Psoas muscle (tissue), 8 donors: ENCODE measurements around the gene PLXNB3. TPM values are rescaled to one million over a fixed set of nuclear protein-coding genes. Genes with fewer than 3 reads are reported as not detected.

Source experiments
- ATAC-seq, 4 donors: fragments of 200-7000 bp; cut with Tn5 transposase; one replicate each; pipeline ENCODE4 v1.9.1; 2020; ENCODE audit warnings: moderate library complexity in 3 of 4, mild to moderate bottlenecking in 2 of 4
- DNase-seq, 2 donors: peaks; one replicate each; pipeline ENCODE4 v3.0.0-alpha.2; 2020
- H3K27ac ChIP-seq: fragments of 200-600 bp; one replicate; pipeline ENCODE4 v1.8.0; 2022
- H3K27me3 ChIP-seq, 3 donors: fragments of 200-600 bp in 1 of 3; one replicate each; pipeline versions ENCODE4 v1.6.1 to v1.8.0; 2013 to 2022; ENCODE audit warnings: low read length in 2 of 3, mild to moderate bottlenecking in 2 of 3, moderate library complexity in 1 of 3; ENCODE audit not compliant: insufficient read depth in 3 of 3
- H3K36me3 ChIP-seq, 2 donors: fragments of 200-600 bp in 1 of 2; one replicate each; pipeline versions ENCODE4 v1.6.1 to v1.8.0; 2013 to 2022; ENCODE audit warnings: low read depth in 1 of 2, mild to moderate bottlenecking in 1 of 2, moderate library complexity in 1 of 2; ENCODE audit not compliant: insufficient read depth in 1 of 2
- H3K4me1 ChIP-seq: fragments of 200-600 bp; one replicate; pipeline ENCODE4 v1.8.0; 2022
- H3K4me3 ChIP-seq: fragments of 200-600 bp; one replicate; pipeline ENCODE4 v1.8.0; 2022; ENCODE audit warnings: mild to moderate bottlenecking
- H3K9me3 ChIP-seq: fragments of 200-600 bp; one replicate; pipeline ENCODE4 v1.8.0; 2022
- WGBS, 3 donors: extraction: QIAGEN DNeasy Blood & Tissue Kit; methylation state at CpG; one replicate each; pipeline versions ENCODE4 v1.1.6 to v1.1.7; 2013; 5-methylcytosine and 5-hydroxymethylcytosine counted together
- intact Hi-C, 2 donors: fragments of 100-400 bp; cut with DNase I; formaldehyde crosslinking; loops; one replicate each; pipeline versions ENCODE4 v1.11.0 to v1.14.2; 2022
- polyA plus RNA-seq, 3 donors: library from polyadenylated mRNA; stranded (reverse); fragments of 200-250 nt; gene quantifications; one replicate each; pipeline ENCODE4 v1.2.3, GENCODE V29; 2013
- total RNA-seq, 4 donors: library from RNA; stranded (reverse); fragmentation: NEBNext Ultra II Directional in 2 of 4; extraction: Animal tissue kit (Norgen Biotek cat#: 25700) in 2 of 4; gene quantifications; one replicate each; pipeline versions ENCODE4 v1.2.1 to v1.2.4, GENCODE V29; 2021 to 2023
- TF ChIP-seq, protein P1 (sequence below): fragments of 200-600 bp; IDR thresholded peaks from one replicate; pipeline ENCODE4 v1.8.0; 2022; ENCODE audit warnings: antibody characterized with exemption
- donor health status: healthy with polysubstance abuse.
- donor health status: DM: no; HTN: no; CAD: no; lungs with moderate emphysema.
- donor health status: Bipolar disorder and iron deficiency.
- donor health status: healthy.
- donor health status: DM: yes; HTN: yes; CAD: no.
- donor health status: DM: no; HTN: no; CAD: no.
- donor health status: DM: no; HTN: no; CAD: no.
- donor health status: DM: yes; HTN: yes; CAD: no.

PLXNB3 gene
- total and polyA plus RNA-seq, 7 donors = 0.13 to 1.5 (median 0.35) TPM

DNA sequence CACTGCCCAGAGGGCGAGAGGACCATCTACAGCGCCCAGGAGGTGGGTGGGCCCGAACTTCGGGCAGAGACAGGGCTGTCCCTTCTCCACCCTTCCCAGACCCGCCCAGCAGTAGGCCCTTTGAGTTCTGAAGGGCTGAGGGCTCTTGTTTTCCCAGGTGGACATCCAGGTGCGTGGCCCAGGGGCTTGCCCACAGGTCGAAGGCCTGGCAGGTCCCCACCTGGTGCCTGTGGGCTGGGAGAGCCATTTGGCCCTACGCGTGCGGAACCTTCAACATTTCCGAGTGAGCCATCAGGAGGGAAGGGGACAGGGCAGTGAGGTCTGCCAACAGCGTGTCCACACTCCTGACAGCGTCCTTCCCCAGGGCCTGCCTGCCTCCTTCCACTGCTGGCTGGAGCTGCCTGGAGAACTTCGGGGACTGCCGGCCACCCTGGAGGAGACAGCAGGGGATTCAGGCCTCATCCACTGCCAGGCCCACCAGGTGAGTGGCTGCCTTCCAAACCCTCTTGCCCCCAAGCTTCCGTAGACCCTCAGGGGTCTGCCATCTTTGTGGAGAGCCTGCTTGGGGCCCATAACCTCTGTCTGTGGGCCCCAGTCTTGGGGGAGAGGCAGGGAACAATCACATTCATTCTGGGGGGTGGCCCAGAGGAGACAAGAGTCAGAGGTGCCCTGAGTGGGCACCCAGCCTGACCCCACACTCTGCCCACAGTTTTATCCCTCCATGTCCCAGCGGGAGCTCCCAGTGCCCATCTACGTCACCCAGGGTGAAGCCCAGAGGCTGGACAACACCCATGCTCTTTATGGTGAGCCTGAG, 6.8 kb downstream of the PLXNB3 start:
- DNase-seq (peak in 1 of 2 donors; percentile 33), ATAC-seq (no peak)
- no peak overlapping the region for H3K27ac ChIP-seq
- WGBS, 3 donors = 80 to 96% (median 93%) methylated on average over 7 to 18 of the region's 18 CpGs
- H3K27me3 ChIP-seq = no peaks in the 10 kb centered on the region
- TF ChIP-seq, protein P1, sequence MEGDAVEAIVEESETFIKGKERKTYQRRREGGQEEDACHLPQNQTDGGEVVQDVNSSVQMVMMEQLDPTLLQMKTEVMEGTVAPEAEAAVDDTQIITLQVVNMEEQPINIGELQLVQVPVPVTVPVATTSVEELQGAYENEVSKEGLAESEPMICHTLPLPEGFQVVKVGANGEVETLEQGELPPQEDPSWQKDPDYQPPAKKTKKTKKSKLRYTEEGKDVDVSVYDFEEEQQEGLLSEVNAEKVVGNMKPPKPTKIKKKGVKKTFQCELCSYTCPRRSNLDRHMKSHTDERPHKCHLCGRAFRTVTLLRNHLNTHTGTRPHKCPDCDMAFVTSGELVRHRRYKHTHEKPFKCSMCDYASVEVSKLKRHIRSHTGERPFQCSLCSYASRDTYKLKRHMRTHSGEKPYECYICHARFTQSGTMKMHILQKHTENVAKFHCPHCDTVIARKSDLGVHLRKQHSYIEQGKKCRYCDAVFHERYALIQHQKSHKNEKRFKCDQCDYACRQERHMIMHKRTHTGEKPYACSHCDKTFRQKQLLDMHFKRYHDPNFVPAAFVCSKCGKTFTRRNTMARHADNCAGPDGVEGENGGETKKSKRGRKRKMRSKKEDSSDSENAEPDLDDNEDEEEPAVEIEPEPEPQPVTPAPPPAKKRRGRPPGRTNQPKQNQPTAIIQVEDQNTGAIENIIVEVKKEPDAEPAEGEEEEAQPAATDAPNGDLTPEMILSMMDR = no peak
- intact Hi-C loops = no loop called here
- no peaks in the 10 kb centered on the region for H3K9me3 ChIP-seq
- no peaks in the 10 kb centered on the region for H3K36me3 ChIP-seq
- no peak overlapping the region for H3K4me3 ChIP-seq
- no peaks in the 10 kb centered on the region for H3K4me1 ChIP-seq

DNA sequence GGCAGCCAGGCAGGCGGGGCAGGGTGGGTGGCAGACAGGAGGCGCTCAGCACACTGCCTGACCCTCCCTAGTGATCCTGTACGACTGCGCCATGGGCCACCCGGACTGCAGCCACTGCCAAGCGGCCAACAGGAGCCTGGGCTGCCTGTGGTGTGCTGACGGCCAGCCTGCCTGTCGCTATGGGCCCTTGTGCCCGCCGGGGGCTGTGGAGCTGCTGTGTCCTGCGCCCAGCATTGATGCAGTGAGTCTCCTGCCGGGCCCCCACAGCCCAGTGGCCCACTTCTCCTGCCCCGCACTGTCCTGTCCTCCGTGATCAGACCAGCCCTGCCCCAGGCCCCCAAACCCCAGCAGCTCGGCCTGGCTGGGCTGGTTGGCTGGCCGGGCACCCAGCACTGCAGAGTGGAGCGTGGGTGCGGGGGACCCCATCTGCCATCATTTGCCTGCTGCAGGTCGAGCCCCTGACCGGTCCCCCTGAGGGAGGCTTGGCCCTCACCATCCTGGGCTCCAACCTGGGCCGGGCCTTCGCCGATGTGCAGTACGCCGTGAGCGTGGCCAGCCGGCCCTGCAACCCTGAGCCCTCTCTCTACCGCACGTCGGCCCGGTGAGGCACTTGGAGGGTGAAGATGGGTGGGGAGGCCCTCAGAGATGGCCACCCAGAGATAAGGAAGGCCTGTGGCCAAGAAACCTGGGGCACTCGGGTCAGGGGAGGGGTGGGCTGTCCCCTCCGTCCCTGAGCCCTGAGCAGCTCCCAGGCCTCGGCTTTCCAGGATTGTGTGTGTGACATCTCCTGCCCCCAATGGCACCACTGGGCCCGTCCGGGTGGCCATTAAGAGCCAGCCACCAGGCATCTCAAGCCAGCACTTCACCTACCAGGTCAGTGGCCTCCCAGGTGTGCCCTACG, 7.6 kb downstream of the PLXNB3 start:
- H3K27ac ChIP-seq = no peak overlapping the region
- intact Hi-C loops = no loop called here
- H3K36me3 ChIP-seq = no peaks in the 10 kb centered on the region
- no peaks in the 10 kb centered on the region for H3K27me3 ChIP-seq
- TF ChIP-seq, protein P1 = no peak
- no peaks in the 10 kb centered on the region for H3K9me3 ChIP-seq
- ATAC-seq (no peak), DNase-seq (peak in 1 of 2 donors; percentile 36)
- no peaks in the 10 kb centered on the region for H3K4me1 ChIP-seq
- WGBS, 3 donors = 84 to 91% (median 90%) methylated on average over 16 to 37 of the region's 37 CpGs
- no peak overlapping the region for H3K4me3 ChIP-seq

DNA sequence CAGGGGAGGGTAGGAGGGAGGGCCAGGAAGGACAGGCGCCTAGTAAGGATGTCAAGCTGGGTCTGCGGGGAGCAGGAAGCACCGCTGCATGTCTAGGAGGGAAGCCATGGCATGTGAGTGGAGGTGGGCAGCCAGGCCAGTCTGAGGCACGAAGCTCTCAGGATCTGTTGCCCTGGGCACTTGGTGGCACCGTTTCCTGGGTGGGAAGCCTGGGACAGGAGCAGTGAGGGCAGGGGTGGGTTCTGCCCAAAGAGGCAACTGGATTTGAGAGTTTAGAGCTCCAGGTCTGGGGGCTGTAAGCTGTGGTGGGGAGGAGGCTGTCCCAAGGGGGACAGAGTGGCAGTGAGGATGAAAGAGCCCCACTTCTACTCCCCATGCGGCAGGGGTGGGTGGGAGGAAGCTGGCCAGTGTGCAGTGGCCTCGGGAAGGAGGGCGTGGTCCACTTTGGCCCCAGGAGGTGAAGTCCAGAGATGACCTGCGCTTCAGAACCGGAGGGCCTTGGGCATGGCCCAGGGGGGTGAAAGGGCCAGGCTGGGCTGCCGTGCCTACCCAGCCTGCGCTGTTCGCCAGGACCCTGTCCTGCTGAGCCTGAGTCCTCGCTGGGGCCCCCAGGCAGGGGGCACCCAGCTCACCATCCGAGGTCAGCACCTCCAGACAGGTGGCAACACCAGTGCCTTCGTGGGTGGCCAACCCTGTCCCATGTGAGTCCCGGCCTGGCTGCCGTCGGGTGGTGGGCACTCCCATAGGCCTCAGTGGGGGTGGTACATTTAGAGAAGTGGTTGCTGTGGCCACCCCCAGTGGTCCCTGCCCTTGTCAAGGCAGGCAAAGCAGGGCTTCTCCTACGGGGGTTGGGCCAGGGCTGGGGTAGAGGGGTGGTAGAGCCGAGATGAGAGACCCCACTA, 8.5 kb downstream of the PLXNB3 start:
- TF ChIP-seq, protein P1 = no peak
- intact Hi-C loops = no loop called here
- H3K27ac ChIP-seq = no peak overlapping the region
- no peaks in the 10 kb centered on the region for H3K9me3 ChIP-seq
- WGBS, 3 donors = 81 to 90% (median 85%) methylated on average over 6 to 21 of the region's 21 CpGs
- no peaks in the 10 kb centered on the region for H3K36me3 ChIP-seq
- DNase-seq = peak in 1 of 2 donors; percentile 38
- H3K4me1 ChIP-seq = no peaks in the 10 kb centered on the region
- H3K27me3 ChIP-seq = no peaks in the 10 kb centered on the region
- ATAC-seq = no peak
- H3K4me3 ChIP-seq = no peak overlapping the region

DNA sequence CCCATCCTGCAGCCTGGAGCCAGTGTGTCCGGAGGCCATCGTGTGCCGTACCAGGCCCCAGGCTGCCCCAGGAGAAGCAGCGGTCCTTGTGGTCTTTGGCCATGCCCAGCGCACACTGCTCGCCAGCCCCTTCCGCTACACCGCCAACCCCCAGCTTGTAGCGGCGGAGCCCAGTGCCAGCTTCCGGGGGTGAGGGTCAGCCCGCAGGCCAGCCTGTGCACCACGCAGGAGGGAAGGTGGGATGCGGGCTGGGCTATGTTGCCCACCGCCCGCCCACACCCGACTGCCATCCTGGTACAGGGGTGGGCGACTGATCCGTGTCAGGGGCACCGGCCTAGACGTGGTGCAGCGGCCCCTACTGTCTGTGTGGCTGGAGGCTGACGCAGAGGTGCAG, 9.2 kb downstream of the PLXNB3 start:
- Histone ChIP-seq H3K27me3 (no peaks in the 10 kb centered on the region), H3K4me3 (no peak overlapping the region), H3K27ac (no peak overlapping the region), H3K4me1 (no peaks in the 10 kb centered on the region), H3K9me3 (no peaks in the 10 kb centered on the region), H3K36me3 (no peaks in the 10 kb centered on the region)
- DNase-seq (peak in 1 of 2 donors; percentile 40), ATAC-seq (no peak)
- TF ChIP-seq, protein P1 = no peak
- WGBS, 3 donors = 93 to 96% (median 94%) methylated on average over 11 to 23 of the region's 23 CpGs
- intact Hi-C loops = no loop called here
